Stimulated activated CD8-positive, alpha-beta memory T cell treated with anti-CD3 and anti-CD28 coated beads, Interleukin-12 subunit alpha, Interleukin-12 subunit beta, amount 100 ng/mL, for 1 hour (primary cell): ENCODE results near the gene CLCA2.
A peak's percentile ranks its signal among the peaks of the same experiment; 100 is the strongest.

Source experiments
- DNase-seq: peaks from one replicate; pipeline ENCODE4 v3.0.0-alpha.2; 2020; ENCODE audit warnings: low read depth

The CLCA2 gene

GRCh38 chr1:86472152-86472551 lies 48.2 kb downstream of the CLCA2 start:
- no peak for DNase-seq

GRCh38 chr1:86472767-86473166 lies 48.8 kb downstream of the CLCA2 start:
- DNase-seq = no peak

- no peak for DNase-seq
Observed at GRCh38 chr1:86477256-86477655, 53.3 kb downstream of the CLCA2 start.

- no peak for DNase-seq
Observed at GRCh38 chr1:86477682-86478081, 53.7 kb downstream of the CLCA2 start.

- DNase-seq = no peak
Observed at GRCh38 chr1:86478416-86479156, 54.6 kb downstream of the CLCA2 start.

GRCh38 chr1:86481966-86482365 lies 58.0 kb downstream of the CLCA2 start:
- DNase-seq = no peak

GRCh38 chr1:86487131-86487810 lies 63.3 kb downstream of the CLCA2 start:
- DNase-seq = no peak

- no peak for DNase-seq
Observed at GRCh38 chr1:86487811-86488141, 63.8 kb downstream of the CLCA2 start.

GRCh38 chr1:86489242-86489878 lies 65.4 kb downstream of the CLCA2 start:
- no peak for DNase-seq

GRCh38 chr1:86491171-86491950 lies 67.4 kb downstream of the CLCA2 start:
- no peak for DNase-seq

GRCh38 chr1:86498281-86498680 lies 74.3 kb downstream of the CLCA2 start:
- no peak for DNase-seq

- no peak for DNase-seq
Observed at GRCh38 chr1:86499987-86500593, 76.1 kb downstream of the CLCA2 start.

GRCh38 chr1:86500714-86501113 lies 76.7 kb downstream of the CLCA2 start:
- DNase-seq = no peak

- DNase-seq = peak; percentile 8
Observed at GRCh38 chr1:86502125-86502646, 78.2 kb downstream of the CLCA2 start.

- DNase-seq = no peak
Observed at GRCh38 chr1:86502721-86503405, 78.9 kb downstream of the CLCA2 start.

- DNase-seq = no peak
Observed at GRCh38 chr1:86503406-86504136, 79.6 kb downstream of the CLCA2 start.

- no peak for DNase-seq
Observed at GRCh38 chr1:86504137-86504479, 80.1 kb downstream of the CLCA2 start.

GRCh38 chr1:86504895-86505563 lies 81.1 kb downstream of the CLCA2 start:
- DNase-seq = no peak

GRCh38 chr1:86505564-86505902 lies 81.6 kb downstream of the CLCA2 start:
- DNase-seq = no peak
